BE2C (cell line): Measurements from ENCODE around the gene MAG.

Experiments used
- DNase-seq: peaks from one replicate; pipeline ENCODE4 v3.0.0-alpha.2; 2020
- H3K27me3 ChIP-seq: fragments of 250-450 bp; sonication (Bioruptor Pico); 2 replicates; pipeline ENCODE4 v1.5.1; 2020; ENCODE audit warnings: mild to moderate bottlenecking
- H3K36me3 ChIP-seq: fragments of 250-450 bp; sonication (Bioruptor Pico); 2 replicates; pipeline ENCODE4 v1.5.1; 2020; ENCODE audit warnings: mild to moderate bottlenecking
- H3K4me1 ChIP-seq: fragments of 250-450 bp; sonication (Bioruptor Pico); 2 replicates; pipeline ENCODE4 v1.5.1; 2020
- H3K4me3 ChIP-seq: 2 replicates; pipeline ENCODE4 v1.5.1; 2011; ENCODE audit warnings: low read depth, low read length
- H3K9me3 ChIP-seq: fragments of 250-450 bp; sonication (Bioruptor Pico); 2 replicates; pipeline ENCODE4 v1.5.1; 2020
- TF ChIP-seq, protein P1 (sequence below): IDR thresholded peaks from 2 replicates; pipeline ENCODE4 v1.5.1; 2012; ENCODE audit warnings: mild to moderate bottlenecking, low read depth, low read length

The MAG gene

GRCh38 chr19:35346193-35347052, 54.5 kb downstream of the MAG start:
- TF ChIP-seq, protein P1, sequence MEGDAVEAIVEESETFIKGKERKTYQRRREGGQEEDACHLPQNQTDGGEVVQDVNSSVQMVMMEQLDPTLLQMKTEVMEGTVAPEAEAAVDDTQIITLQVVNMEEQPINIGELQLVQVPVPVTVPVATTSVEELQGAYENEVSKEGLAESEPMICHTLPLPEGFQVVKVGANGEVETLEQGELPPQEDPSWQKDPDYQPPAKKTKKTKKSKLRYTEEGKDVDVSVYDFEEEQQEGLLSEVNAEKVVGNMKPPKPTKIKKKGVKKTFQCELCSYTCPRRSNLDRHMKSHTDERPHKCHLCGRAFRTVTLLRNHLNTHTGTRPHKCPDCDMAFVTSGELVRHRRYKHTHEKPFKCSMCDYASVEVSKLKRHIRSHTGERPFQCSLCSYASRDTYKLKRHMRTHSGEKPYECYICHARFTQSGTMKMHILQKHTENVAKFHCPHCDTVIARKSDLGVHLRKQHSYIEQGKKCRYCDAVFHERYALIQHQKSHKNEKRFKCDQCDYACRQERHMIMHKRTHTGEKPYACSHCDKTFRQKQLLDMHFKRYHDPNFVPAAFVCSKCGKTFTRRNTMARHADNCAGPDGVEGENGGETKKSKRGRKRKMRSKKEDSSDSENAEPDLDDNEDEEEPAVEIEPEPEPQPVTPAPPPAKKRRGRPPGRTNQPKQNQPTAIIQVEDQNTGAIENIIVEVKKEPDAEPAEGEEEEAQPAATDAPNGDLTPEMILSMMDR, result no peak
- Histone ChIP-seq H3K4me1 (no peaks in the 10 kb centered on the region), H3K27me3 (no peaks in the 10 kb centered on the region), H3K4me3 (no peak overlapping the region), H3K9me3 (no peaks in the 10 kb centered on the region), H3K36me3 (no peaks in the 10 kb centered on the region)
- DNase-seq, result no peak

- no peak for DNase-seq
- Histone ChIP-seq H3K4me3 (no peak within 1 kb of the TSS), H3K27me3 (no peaks in the 10 kb centered on the region), H3K4me1 (no peaks in the 10 kb centered on the region), H3K36me3 (no peaks in the 10 kb centered on the region), H3K9me3 (no peaks in the 10 kb centered on the region)
- TF ChIP-seq, protein P1, result no peak
Observed at GRCh38 chr19:35347171-35347929, 55.4 kb downstream of the MAG start, which contains the start of gene FFAR1. Gene FFAR1, plus strand, starts transcription at chr19:35347902. Its CDS starts 3,650 bp downstream, at chr19:35351552.

DNA sequence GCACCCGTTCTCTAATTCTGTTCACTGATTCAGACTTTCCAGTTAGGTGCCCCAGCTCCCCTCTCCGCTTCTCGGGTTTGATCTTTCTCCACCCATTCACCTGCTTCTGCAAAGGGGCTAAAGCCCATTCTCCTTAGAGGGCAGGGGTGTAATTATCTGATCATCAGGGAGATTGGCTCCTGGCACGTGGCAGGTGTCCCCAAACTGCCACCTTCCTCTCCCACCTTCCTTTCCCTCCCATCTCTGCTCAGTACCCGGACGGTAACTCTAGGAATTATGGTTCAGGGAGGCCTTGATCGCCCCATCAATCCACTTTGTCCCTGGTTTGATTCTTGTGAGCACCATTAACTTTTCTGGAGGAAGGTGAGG, 56.0 kb downstream of the MAG start:
- no peak for DNase-seq
- TF ChIP-seq, protein P1, result no peak
- Histone ChIP-seq H3K4me1 (no peaks in the 10 kb centered on the region), H3K36me3 (no peaks in the 10 kb centered on the region), H3K27me3 (no peaks in the 10 kb centered on the region), H3K4me3 (no peak overlapping the region), H3K9me3 (no peaks in the 10 kb centered on the region)

DNA sequence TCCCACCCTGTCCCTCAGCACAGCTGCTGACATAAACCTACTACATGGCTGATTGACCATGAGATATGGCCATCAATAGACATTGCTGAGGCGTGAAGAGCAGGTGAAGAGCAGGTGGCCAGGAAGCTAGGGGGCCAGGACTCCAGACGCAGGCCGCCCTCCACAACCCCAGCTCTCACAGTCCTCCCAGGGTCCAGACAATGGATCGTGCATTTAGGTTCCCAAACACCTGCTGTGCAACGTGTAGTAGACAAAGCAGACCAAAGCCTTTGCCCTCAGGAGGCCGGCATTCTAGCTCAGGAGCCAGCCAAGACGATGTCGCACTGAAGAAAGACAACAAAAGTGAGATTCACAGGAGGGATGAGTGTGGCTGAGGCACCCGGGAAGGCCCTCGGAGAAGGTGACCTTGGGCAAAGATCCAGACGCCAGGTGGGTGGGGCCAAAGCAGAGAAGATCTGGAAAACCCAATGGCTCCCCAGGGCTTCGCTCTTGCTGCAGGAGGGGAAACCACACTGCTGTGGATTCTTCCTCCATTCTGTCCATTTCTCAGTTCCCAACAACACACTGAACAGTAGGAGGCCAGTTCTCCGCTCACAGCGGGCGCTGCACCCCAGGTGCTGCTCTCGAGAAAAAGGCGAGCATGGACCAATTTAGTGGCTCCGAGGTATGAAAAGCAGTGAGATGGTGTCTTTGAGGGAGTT, 57.1 kb downstream of the MAG start:
- Histone ChIP-seq H3K4me3 (no peak overlapping the region), H3K9me3 (no peaks in the 10 kb centered on the region), H3K27me3 (no peaks in the 10 kb centered on the region), H3K36me3 (no peaks in the 10 kb centered on the region), H3K4me1 (peaks cover 3% of the 10 kb centered on the region)
- DNase-seq, result peak; percentile 36
- TF ChIP-seq, protein P1, result no peak

- TF ChIP-seq, protein P1, result no peak
- Histone ChIP-seq H3K4me3 (no peak overlapping the region), H3K36me3 (no peaks in the 10 kb centered on the region), H3K4me1 (peaks cover 3% of the 10 kb centered on the region), H3K27me3 (no peaks in the 10 kb centered on the region), H3K9me3 (no peaks in the 10 kb centered on the region)
- no peak for DNase-seq
Observed at GRCh38 chr19:35349614-35350521, 57.9 kb downstream of the MAG start.
